ENCODE results near the gene NKX1-1. TPM values are rescaled to one million over a fixed set of nuclear protein-coding genes. Genes with fewer than 3 reads are reported as not detected.
A peak's percentile ranks its signal among the peaks of the same experiment; 100 is the strongest.
"Not testable (repeated sequence)": the region's sequence is repeated elsewhere in the genome, so short reads cannot be mapped to it uniquely, and the experiment has no call there.

NKX1-1 gene
- total RNA-seq, 2 donors from 2014 or later: not detected

DNA sequence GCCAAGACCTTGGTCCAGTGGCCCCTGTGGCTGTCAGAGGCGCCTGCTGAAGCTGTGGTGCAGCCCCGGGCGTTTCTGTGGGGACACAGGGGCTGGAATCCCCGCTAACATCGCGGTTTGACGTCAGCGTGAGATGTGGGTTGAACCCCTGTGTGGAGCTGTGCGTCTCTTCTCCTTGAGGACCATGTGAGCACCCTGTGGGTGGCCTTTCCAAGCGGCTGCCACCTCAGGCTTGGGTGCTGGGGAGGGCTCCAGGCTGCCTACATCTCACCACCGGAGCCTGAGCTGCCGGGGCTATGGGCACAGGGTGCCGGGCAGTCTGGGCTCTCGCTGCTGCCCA is 31.6 kb downstream of the NKX1-1 start:
- Histone ChIP-seq H3K9me3 (ENCODE audit: control insufficient read depth, low read length) (no peaks in the 10 kb centered on the region), H3K9ac (ENCODE audit: extremely low read depth, low read length, poor library complexity, severe bottlenecking) (no peak overlapping the region), H3K27me3 (ENCODE audit: control insufficient read depth, insufficient read depth, low read length, poor library complexity, severe bottlenecking) (no peaks in the 10 kb centered on the region), H3K27ac (ENCODE audit: low read depth, low read length) (no peak overlapping the region), H3K4me1 (ENCODE audit: control insufficient read depth, insufficient read depth, low read length) (no peaks in the 10 kb centered on the region), H3K36me3 (ENCODE audit: control insufficient read depth, insufficient read depth, low read length) (peaks cover 3% of the 10 kb centered on the region), H3K4me3 (ENCODE audit: low read length) (no peak overlapping the region)
- WGBS, 2 experiments (ENCODE audit: insufficient coverage in 1 of 2, insufficient read length in 1 of 2): 90 to 96% methylated on average over 14 of the region's 14 CpGs
- TF ChIP-seq, protein P1, sequence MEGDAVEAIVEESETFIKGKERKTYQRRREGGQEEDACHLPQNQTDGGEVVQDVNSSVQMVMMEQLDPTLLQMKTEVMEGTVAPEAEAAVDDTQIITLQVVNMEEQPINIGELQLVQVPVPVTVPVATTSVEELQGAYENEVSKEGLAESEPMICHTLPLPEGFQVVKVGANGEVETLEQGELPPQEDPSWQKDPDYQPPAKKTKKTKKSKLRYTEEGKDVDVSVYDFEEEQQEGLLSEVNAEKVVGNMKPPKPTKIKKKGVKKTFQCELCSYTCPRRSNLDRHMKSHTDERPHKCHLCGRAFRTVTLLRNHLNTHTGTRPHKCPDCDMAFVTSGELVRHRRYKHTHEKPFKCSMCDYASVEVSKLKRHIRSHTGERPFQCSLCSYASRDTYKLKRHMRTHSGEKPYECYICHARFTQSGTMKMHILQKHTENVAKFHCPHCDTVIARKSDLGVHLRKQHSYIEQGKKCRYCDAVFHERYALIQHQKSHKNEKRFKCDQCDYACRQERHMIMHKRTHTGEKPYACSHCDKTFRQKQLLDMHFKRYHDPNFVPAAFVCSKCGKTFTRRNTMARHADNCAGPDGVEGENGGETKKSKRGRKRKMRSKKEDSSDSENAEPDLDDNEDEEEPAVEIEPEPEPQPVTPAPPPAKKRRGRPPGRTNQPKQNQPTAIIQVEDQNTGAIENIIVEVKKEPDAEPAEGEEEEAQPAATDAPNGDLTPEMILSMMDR (conservative IDR thresholded peaks at IDR 0.05): no peak
- Mint-ChIP-seq H3K9me3 (no peaks in the 10 kb centered on the region), H3K4me1 (no peaks in the 10 kb centered on the region), H3K4me3 (no peak overlapping the region), H3K27me3 (ENCODE audit: insufficient read depth) (no peaks in the 10 kb centered on the region), H3K36me3 (ENCODE audit: low read depth) (peaks cover 22% of the 10 kb centered on the region), H3K27ac (no peak overlapping the region)
- DNase-seq: no peak

- H3K36me3 ChIP-seq (ENCODE audit: control insufficient read depth, insufficient read depth, low read length): peaks cover 3% of the 10 kb centered on the region
These were observed 32.1 kb downstream of the NKX1-1 start for GRCh38 chr4:1373892-1374705.

GRCh38 chr4:1372576-1372975 is 33.7 kb downstream of the NKX1-1 start:
- not testable (repeated sequence) for H3K27ac Mint-ChIP-seq; H3K27ac ChIP-seq (ENCODE audit: low read depth, low read length); H3K9me3 Mint-ChIP-seq; H3K4me1 Mint-ChIP-seq; H3K36me3 ChIP-seq (ENCODE audit: control insufficient read depth, insufficient read depth, low read length); H3K4me3 Mint-ChIP-seq; H3K4me1 ChIP-seq (ENCODE audit: control insufficient read depth, insufficient read depth, low read length); H3K9me3 ChIP-seq (ENCODE audit: control insufficient read depth, low read length); H3K27me3 ChIP-seq (ENCODE audit: control insufficient read depth, insufficient read depth, low read length, poor library complexity, severe bottlenecking); H3K4me3 ChIP-seq (ENCODE audit: low read length); DNase-seq; H3K9ac ChIP-seq (ENCODE audit: extremely low read depth, low read length, poor library complexity, severe bottlenecking); H3K27me3 Mint-ChIP-seq (ENCODE audit: insufficient read depth)
- H3K36me3 Mint-ChIP-seq (ENCODE audit: low read depth): peaks cover 26% of the 10 kb centered on the region
- WGBS, 2 experiments (ENCODE audit: insufficient coverage in 1 of 2, insufficient read length in 1 of 2): 87 to 88% methylated on average over 10 to 19 of the region's 22 CpGs

More at GRCh38 chr4:1373892-1374705, 32.1 kb downstream of the NKX1-1 start:
- Mint-ChIP-seq H3K27ac (no peak overlapping the region), H3K9me3 (no peaks in the 10 kb centered on the region), H3K36me3 (ENCODE audit: low read depth) (peaks cover 22% of the 10 kb centered on the region), H3K4me1 (no peaks in the 10 kb centered on the region), H3K4me3 (no peak overlapping the region), H3K27me3 (ENCODE audit: insufficient read depth) (no peaks in the 10 kb centered on the region)
- Histone ChIP-seq H3K27me3 (ENCODE audit: control insufficient read depth, insufficient read depth, low read length, poor library complexity, severe bottlenecking) (no peaks in the 10 kb centered on the region), H3K4me1 (ENCODE audit: control insufficient read depth, insufficient read depth, low read length) (no peaks in the 10 kb centered on the region), H3K9me3 (ENCODE audit: control insufficient read depth, low read length) (no peaks in the 10 kb centered on the region), H3K9ac (ENCODE audit: extremely low read depth, low read length, poor library complexity, severe bottlenecking) (no peak overlapping the region), H3K4me3 (ENCODE audit: low read length) (no peak overlapping the region), H3K27ac (ENCODE audit: low read depth, low read length) (no peak overlapping the region)
- TF ChIP-seq, protein P1 (conservative IDR thresholded peaks at IDR 0.05): no peak
- peak; percentile 38 for DNase-seq
- WGBS, 2 experiments (ENCODE audit: insufficient coverage in 1 of 2, insufficient read length in 1 of 2): 90 to 91% methylated on average over 33 to 42 of the region's 42 CpGs
